GM12864 (cell line): ENCODE measurements around the gene GRPR.

Source experiments
- DNase-seq: peaks from one replicate; pipeline ENCODE4 v3.0.0-alpha.2; 2011; ENCODE audit warnings: low read depth
- H3K4me3 ChIP-seq: 2 replicates; pipeline ENCODE4 v1.5.1; 2011; ENCODE audit warnings: mild to moderate bottlenecking, low read depth, low read length, control low read depth
- CTCF ChIP-seq: IDR thresholded peaks from 2 replicates; pipeline ENCODE4 v1.5.1; 2011; ENCODE audit warnings: low read depth, mild to moderate bottlenecking, moderate library complexity, low read length, control low read depth, inconsistent platforms; ENCODE audit errors: missing control alignments

Gene GRPR

GRCh38 chrX:16186380-16187007 lies 63.1 kb downstream of the GRPR start:
- no peak overlapping the region for H3K4me3 ChIP-seq
- no peak for DNase-seq
- TF ChIP-seq CTCF: no peak

GRCh38 chrX:16187024-16187760 lies 63.8 kb downstream of the GRPR start:
- no peak for TF ChIP-seq CTCF
- no peak overlapping the region for H3K4me3 ChIP-seq
- DNase-seq: no peak

GRCh38 chrX:16188687-16189086 lies 65.3 kb downstream of the GRPR start:
- no peak for TF ChIP-seq CTCF
- H3K4me3 ChIP-seq: no peak overlapping the region
- DNase-seq: no peak

GRCh38 chrX:16191605-16192004 lies 68.2 kb downstream of the GRPR start:
- no peak overlapping the region for H3K4me3 ChIP-seq
- DNase-seq: no peak
- no peak for TF ChIP-seq CTCF

- no peak for DNase-seq
- H3K4me3 ChIP-seq: no peak overlapping the region
- no peak for TF ChIP-seq CTCF
Observed at GRCh38 chrX:16196829-16197228, 73.5 kb downstream of the GRPR start.

- DNase-seq: no peak
- H3K4me3 ChIP-seq: no peak overlapping the region
- no peak for TF ChIP-seq CTCF
Observed at GRCh38 chrX:16199343-16199742, 76.0 kb downstream of the GRPR start.

- no peak overlapping the region for H3K4me3 ChIP-seq
- no peak for DNase-seq
- no peak for TF ChIP-seq CTCF
Observed at GRCh38 chrX:16202943-16203342, 79.6 kb downstream of the GRPR start.
